HG03575 (cell line): ENCODE results near the gene NOMO2.
"Not testable (repeated sequence)": the region's sequence is repeated elsewhere in the genome, so short reads cannot be mapped to it uniquely, and the experiment has no call there.

ENCODE experiments used
- ATAC-seq: cut with Tn5 transposase; IDR thresholded peaks from one replicate; pipeline ENCODE4 v1.9.1; 2021; ENCODE audit not compliant: unreplicated experiment, insufficient number of reproducible peaks, low FRiP score; ENCODE audit errors: extremely low read depth

The NOMO2 gene

DNA sequence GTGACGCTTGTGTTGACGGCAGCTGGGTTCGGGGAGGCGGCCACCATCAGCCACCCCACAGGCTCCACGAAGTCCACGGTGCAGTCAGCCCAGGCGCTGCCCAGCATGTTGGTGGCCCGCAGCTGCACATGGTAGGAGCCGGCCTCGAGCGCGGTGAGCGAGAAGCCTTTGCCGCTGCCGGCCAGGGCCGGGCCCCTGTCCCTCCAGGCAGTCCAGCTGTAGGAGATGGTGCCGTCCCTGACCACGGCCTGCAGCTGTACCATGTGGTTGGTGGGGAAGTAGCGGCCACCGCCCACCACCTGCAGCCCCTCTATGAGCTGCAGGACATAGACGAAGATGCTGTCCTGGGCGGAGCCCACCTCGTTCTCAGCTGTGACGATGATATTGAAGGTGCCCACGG is 175.4 kb downstream of the NOMO2 start:
- not testable (repeated sequence) for ATAC-seq

GRCh38 chr16:18385285-18385684 is 176.6 kb downstream of the NOMO2 start:
- not testable (repeated sequence) for ATAC-seq

DNA sequence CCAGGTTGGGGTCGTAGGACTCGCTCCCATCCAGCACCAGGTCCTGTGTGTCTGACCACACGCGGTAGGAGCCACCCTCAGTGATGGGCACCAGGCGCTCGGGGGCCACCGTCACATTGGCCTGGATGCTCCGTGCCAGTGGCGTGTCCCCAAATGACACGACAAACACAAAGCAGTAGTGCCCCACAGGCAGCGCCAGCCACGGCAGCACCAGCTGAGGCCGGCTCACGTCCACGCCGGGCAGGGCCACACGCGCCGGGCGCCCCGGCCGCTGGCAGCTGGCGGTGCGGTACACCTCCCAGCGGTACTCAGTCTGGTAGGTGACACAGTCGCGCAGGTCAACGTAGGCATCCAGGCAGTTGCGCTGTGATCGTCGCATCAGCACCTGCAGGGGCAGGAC is 177.0 kb downstream of the NOMO2 start:
- not testable (repeated sequence) for ATAC-seq

GRCh38 chr16:18384098-18384636 is 177.7 kb downstream of the NOMO2 start:
- not testable (repeated sequence) for ATAC-seq

- not testable (repeated sequence) for ATAC-seq
Measured at GRCh38 chr16:18382696-18383095, 179.2 kb downstream of the NOMO2 start.
